ENCODE data around the gene EIF4E3.

Gene EIF4E3

DNA sequence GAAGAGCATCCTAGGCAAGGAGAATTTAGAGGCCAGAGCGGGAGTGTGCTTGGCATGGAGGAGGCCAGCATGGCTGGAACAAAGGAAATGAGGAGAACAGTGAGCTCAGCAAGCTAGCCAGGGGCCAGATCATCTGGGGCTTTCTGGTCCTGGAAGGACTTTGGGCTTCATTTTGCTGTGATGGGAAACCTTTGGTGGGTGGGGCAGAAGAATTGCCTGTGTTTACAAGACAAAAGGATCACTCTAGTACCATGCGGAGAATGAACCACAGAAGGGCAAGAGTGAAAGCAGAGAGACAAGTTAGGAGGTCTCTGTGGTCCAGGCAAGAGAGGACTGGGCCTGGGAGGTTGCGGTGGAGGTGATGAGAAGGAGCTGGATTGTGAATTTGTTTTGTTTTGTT, 80.1 kb downstream of the EIF4E3 start:
- TF ChIP-seq, protein P1, sequence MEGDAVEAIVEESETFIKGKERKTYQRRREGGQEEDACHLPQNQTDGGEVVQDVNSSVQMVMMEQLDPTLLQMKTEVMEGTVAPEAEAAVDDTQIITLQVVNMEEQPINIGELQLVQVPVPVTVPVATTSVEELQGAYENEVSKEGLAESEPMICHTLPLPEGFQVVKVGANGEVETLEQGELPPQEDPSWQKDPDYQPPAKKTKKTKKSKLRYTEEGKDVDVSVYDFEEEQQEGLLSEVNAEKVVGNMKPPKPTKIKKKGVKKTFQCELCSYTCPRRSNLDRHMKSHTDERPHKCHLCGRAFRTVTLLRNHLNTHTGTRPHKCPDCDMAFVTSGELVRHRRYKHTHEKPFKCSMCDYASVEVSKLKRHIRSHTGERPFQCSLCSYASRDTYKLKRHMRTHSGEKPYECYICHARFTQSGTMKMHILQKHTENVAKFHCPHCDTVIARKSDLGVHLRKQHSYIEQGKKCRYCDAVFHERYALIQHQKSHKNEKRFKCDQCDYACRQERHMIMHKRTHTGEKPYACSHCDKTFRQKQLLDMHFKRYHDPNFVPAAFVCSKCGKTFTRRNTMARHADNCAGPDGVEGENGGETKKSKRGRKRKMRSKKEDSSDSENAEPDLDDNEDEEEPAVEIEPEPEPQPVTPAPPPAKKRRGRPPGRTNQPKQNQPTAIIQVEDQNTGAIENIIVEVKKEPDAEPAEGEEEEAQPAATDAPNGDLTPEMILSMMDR (IDR thresholded peaks at IDR 0.05; ENCODE audit: control insufficient read depth, extremely low read depth, insufficient read depth), result no peak
- no peak for DNase-seq (ENCODE audit: low read depth)
- no peak overlapping the region for H3K4me3 ChIP-seq (ENCODE audit: low read depth, low read length)

- TF ChIP-seq, protein P1 (IDR thresholded peaks at IDR 0.05; ENCODE audit: control insufficient read depth, extremely low read depth, insufficient read depth), result no peak
- H3K4me3 ChIP-seq (ENCODE audit: low read depth, low read length), result no peak overlapping the region
- DNase-seq (ENCODE audit: low read depth), result no peak
Observed at GRCh38 chr3:71641674-71642073, 83.5 kb downstream of the EIF4E3 start.

GRCh38 chr3:71640331-71640983, 84.7 kb downstream of the EIF4E3 start:
- no peak overlapping the region for H3K4me3 ChIP-seq (ENCODE audit: low read depth, low read length)
- TF ChIP-seq, protein P1 (IDR thresholded peaks at IDR 0.05; ENCODE audit: control insufficient read depth, extremely low read depth, insufficient read depth), result no peak
- DNase-seq (ENCODE audit: low read depth), result no peak

DNA sequence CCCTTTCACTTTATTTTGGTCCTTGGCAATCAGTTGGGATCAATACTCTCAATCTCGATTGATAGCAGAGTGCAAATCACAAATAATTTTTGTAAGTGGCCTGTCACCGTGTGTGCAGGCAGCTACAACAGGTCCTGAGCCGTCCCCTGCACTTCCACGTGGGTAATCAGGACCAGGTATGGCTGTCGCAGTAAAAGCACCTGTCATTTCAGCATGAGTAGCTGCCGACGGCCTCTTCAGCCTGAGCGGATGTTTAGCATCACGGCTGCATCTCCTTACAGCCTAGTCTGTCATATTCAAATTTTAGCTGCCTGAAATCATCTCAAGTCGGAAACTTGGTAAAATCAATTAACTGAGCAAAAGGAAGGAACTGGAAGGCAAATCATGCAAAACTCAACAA, 88.7 kb downstream of the EIF4E3 start:
- H3K4me3 ChIP-seq (ENCODE audit: low read depth, low read length), result no peak overlapping the region
- DNase-seq (ENCODE audit: low read depth), result no peak
- TF ChIP-seq, protein P1 (IDR thresholded peaks at IDR 0.05; ENCODE audit: control insufficient read depth, extremely low read depth, insufficient read depth), result no peak

DNA sequence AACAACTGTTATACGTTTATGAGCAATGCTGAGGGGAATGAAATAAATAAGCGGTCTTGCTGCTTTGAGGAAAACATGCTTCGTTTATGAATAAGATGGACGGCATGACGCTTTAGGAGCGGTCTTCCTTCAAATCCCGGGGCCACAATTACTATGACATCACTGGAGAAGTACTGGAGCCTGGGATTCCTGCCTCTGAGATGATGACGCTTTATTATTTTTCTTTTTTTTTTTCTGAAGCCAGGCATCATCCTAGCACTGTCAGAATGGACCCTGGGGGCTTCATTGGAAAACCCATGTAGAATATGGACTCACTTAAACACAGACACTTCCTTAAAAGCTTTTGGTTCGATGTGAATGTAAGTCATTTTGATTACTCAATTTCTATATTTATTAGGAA, 89.2 kb downstream of the EIF4E3 start:
- TF ChIP-seq, protein P1 (IDR thresholded peaks at IDR 0.05; ENCODE audit: control insufficient read depth, extremely low read depth, insufficient read depth), result no peak
- no peak overlapping the region for H3K4me3 ChIP-seq (ENCODE audit: low read depth, low read length)
- DNase-seq (ENCODE audit: low read depth), result no peak

DNA sequence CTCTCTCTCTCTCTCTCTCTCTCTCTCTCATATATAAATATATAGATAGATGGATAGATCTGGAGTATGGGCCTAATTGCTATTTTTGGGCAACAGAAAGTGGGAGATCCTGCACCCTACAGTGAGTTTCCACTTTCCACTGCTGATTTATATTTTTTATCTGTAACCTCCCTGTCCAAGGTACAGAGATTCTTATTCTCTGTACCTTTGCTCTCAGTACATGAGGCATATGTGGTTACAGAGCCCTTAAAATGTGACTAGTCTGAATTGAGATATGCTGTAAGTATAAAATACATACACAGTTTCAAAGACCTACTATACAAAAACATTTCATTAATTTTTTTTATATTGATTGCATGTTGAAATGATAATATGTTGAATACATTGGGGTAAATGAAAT, 90.5 kb downstream of the EIF4E3 start:
- TF ChIP-seq, protein P1 (IDR thresholded peaks at IDR 0.05; ENCODE audit: control insufficient read depth, extremely low read depth, insufficient read depth), result no peak
- no peak for DNase-seq (ENCODE audit: low read depth)
- no peak overlapping the region for H3K4me3 ChIP-seq (ENCODE audit: low read depth, low read length)

DNA sequence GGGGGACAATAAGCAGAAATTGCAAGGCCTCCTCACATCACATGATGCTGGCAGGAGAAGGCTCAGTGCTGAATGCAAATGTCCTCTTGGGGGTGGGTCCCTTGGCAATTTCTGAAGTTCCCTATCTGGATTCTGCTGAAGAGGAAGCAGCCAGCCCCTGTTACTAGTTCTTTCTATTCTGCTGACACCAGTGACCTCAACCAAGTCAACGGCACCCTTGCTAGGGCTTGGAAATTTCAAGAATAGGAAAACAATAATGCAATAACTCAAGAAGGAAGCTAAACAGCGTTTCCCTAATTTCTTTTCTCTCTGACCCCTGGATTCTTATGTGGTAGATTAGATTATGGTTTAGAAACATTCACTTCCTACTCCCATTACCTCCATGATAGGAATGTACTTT, 95.5 kb downstream of the EIF4E3 start:
- H3K4me3 ChIP-seq (ENCODE audit: low read depth, low read length), result no peak overlapping the region
- TF ChIP-seq, protein P1 (IDR thresholded peaks at IDR 0.05; ENCODE audit: control insufficient read depth, extremely low read depth, insufficient read depth), result no peak
- no peak for DNase-seq (ENCODE audit: low read depth)

All from LNCaP clone FGC (cell line).